ENCODE data around the gene SLC25A33.

The SLC25A33 gene

DNA sequence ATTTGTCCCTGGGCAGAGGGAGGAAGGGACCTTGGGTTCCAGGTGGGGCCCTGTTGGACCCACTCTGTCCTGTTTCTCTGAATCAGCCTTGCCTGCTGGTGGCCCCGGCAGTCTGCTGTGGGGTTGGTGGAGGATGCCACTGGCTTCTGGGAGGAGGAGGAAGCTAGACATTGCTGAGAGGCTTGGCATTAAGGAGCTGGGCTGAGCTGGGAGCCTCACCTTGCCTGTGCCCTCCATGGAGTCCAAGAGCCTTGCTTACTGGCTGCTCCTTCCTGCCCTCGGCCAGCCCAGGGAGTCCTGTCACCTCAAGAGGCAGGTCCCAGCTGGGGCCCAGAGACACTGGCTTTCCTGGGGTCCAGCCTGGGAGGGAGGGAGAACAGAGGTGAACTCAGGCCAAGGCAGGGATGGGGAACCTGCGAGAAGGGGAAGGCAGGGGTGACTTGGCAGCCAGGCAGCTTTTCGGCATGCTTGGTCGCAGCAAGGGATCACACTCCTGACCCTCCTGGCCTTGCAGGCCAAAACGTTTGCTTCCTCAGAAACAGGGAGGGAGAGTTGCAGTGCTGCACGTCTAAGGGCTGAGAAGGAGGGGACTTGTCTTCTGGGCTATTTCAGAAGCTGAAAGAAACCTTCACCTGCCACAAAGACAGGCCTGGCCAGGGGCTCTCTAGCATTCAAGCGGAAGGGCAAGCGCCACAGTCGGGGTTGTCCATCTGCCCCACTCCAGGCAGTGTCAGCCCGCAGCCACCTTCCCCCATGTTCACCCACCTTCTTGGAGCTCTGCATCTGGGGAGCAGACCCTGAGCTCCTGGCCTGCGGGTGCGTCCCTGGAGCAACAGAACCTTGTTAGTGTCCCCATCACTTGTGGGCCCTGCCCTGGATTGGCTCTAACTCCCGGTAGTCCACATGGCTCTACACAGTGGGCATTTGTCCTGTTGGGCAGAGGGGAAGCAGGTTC lies 58.4 kb downstream of the SLC25A33 start:
- H3K9me3 ChIP-seq (ENCODE audit: control insufficient read depth, low read depth, low read length) = no peaks in the 10 kb centered on the region
- no peak overlapping the region for H3K4me3 ChIP-seq (ENCODE audit: low read length)
- peaks cover 40% of the 10 kb centered on the region for H3K36me3 ChIP-seq (ENCODE audit: control insufficient read depth, low read depth, low read length)
- H3K27me3 ChIP-seq (ENCODE audit: control insufficient read depth, insufficient read depth, low read length) = no peaks in the 10 kb centered on the region
- peaks cover 13% of the 10 kb centered on the region for H3K4me1 ChIP-seq (ENCODE audit: control insufficient read depth, low read depth, low read length)
- no peak overlapping the region for H3K27ac ChIP-seq (ENCODE audit: low read length)
- no peak overlapping the region for H3K9ac ChIP-seq (ENCODE audit: low read length)

DNA sequence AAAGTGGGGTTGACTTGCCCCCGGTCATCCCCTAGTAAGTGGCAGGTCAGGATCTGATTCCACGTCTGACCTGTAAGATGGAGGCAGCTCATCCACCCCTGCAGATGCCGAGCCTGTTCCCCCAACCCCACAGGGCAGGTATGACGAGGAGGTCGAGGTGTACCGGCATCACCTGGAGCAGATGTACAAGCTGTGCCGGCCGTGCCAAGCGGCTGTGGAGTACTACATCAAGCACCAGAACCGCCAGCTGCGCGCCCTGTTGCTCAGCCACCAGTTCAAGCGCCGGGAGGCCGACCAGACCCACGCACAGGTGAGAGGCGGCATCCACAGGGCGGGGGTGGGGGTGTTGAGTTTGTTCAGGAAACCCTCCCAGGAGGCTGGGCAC lies 59.0 kb downstream of the SLC25A33 start:
- no peak overlapping the region for H3K27ac ChIP-seq (ENCODE audit: low read length)
- peaks cover 6% of the 10 kb centered on the region for H3K4me1 ChIP-seq (ENCODE audit: control insufficient read depth, low read depth, low read length)
- no peaks in the 10 kb centered on the region for H3K27me3 ChIP-seq (ENCODE audit: control insufficient read depth, insufficient read depth, low read length)
- H3K4me3 ChIP-seq (ENCODE audit: low read length) = no peak overlapping the region
- no peaks in the 10 kb centered on the region for H3K9me3 ChIP-seq (ENCODE audit: control insufficient read depth, low read depth, low read length)
- H3K36me3 ChIP-seq (ENCODE audit: control insufficient read depth, low read depth, low read length) = peaks cover 47% of the 10 kb centered on the region
- no peak overlapping the region for H3K9ac ChIP-seq (ENCODE audit: low read length)

DNA sequence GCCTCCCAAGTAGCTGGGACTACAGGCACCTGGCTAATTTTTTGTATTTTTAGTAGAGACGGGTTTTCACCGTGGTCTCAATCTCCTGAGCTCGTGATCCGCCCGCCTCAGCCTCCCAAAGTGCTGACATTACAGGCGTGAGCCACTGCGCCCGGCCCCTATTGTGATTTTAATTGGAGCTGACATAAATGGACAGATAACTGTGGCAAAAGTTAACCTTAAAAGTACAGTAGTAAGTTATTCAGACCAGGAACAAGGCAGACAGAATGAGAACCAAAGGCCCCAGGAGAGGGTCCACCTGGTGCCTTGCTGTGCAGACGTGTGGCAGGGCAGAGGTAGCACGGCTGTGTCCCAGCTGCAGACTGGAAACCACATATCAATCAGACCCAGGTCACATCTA lies 60.5 kb downstream of the SLC25A33 start:
- Histone ChIP-seq H3K27ac (ENCODE audit: low read length) (no peak overlapping the region), H3K9ac (ENCODE audit: low read length) (no peak overlapping the region), H3K4me3 (ENCODE audit: low read length) (no peak overlapping the region), H3K9me3 (ENCODE audit: control insufficient read depth, low read depth, low read length) (no peaks in the 10 kb centered on the region), H3K4me1 (ENCODE audit: control insufficient read depth, low read depth, low read length) (no peaks in the 10 kb centered on the region), H3K27me3 (ENCODE audit: control insufficient read depth, insufficient read depth, low read length) (no peaks in the 10 kb centered on the region), H3K36me3 (ENCODE audit: control insufficient read depth, low read depth, low read length) (peaks cover 56% of the 10 kb centered on the region)

DNA sequence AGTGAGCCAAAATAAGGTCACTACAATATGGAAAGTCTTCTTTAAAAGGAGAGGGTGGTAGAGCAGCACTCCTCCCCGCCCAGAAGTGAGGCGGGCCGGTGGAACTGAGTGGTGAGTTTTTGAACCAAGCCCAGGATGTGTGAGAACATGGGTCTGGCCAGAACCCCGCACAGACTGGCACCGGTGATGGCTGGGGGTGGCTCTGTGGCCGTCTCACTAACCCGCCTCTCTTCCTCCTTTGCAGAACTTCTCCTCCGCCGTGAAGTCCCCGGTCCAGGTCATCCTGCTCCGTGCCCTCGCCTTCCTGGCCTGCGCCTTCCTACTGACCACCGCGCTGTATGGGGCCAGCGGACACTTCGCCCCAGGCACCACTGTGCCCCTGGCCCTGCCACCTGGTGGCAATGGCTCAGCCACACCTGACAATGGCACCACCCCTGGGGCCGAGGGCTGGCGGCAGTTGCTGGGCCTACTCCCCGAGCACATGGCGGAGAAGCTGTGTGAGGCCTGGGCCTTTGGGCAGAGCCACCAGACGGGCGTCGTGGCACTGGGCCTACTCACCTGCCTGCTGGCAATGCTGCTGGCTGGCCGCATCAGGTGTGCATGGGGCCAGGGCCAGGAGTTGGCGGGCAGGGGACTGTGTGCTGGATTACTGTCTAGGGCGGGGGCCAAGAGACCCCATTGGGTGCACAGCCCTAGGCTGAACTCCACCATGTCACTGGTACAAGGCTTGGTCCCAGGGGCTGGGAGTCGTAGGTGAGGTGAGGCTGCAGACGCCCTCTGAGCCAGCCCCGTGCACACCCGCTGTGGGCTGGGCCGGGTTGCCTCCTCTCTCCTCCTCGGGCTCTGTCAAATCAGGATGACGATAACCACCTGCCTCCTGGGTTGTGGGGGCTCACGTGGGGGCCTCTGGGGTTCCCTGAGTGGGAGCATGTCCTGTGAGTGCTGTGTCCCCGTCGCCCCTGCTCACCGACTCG lies 61.9 kb downstream of the SLC25A33 start:
- peaks cover 56% of the 10 kb centered on the region for H3K36me3 ChIP-seq (ENCODE audit: control insufficient read depth, low read depth, low read length)

GRCh38 chr1:9601942-9602793 lies 62.9 kb downstream of the SLC25A33 start:
- H3K9me3 ChIP-seq (ENCODE audit: control insufficient read depth, low read depth, low read length) = no peaks in the 10 kb centered on the region
- no peak overlapping the region for H3K9ac ChIP-seq (ENCODE audit: low read length)
- no peak overlapping the region for H3K27ac ChIP-seq (ENCODE audit: low read length)
- peaks cover 50% of the 10 kb centered on the region for H3K36me3 ChIP-seq (ENCODE audit: control insufficient read depth, low read depth, low read length)
- H3K4me1 ChIP-seq (ENCODE audit: control insufficient read depth, low read depth, low read length) = no peaks in the 10 kb centered on the region
- H3K4me3 ChIP-seq (ENCODE audit: low read length) = no peak overlapping the region
- no peaks in the 10 kb centered on the region for H3K27me3 ChIP-seq (ENCODE audit: control insufficient read depth, insufficient read depth, low read length)

More for the DNA sequence above, 61.9 kb downstream of the SLC25A33 start:
- Histone ChIP-seq H3K27me3 (ENCODE audit: control insufficient read depth, insufficient read depth, low read length) (no peaks in the 10 kb centered on the region), H3K9ac (ENCODE audit: low read length) (no peak overlapping the region), H3K27ac (ENCODE audit: low read length) (no peak overlapping the region), H3K9me3 (ENCODE audit: control insufficient read depth, low read depth, low read length) (no peaks in the 10 kb centered on the region), H3K4me3 (ENCODE audit: low read length) (no peak overlapping the region), H3K4me1 (ENCODE audit: control insufficient read depth, low read depth, low read length) (no peaks in the 10 kb centered on the region)

DNA sequence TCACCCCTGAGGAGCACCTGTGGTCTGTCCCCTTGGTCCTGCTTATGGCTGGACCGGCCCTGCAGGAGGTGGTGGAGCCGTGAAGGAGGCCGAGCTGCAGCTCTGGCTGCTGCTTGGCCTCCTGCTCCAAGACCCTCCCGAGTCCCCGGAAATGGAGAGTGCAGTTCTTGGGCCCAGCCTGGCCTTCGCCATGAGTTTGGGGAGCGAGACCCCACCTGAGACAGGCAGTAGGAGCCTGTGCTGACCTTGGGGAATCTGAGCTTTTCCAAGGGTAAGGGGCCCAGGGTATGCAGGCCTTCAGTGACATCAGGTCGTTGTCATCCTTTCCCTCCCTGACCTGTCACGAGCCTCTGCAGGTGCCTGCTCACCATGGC lies 63.5 kb downstream of the SLC25A33 start:
- Histone ChIP-seq H3K36me3 (ENCODE audit: control insufficient read depth, low read depth, low read length) (peaks cover 51% of the 10 kb centered on the region), H3K27ac (ENCODE audit: low read length) (no peak overlapping the region), H3K9me3 (ENCODE audit: control insufficient read depth, low read depth, low read length) (no peaks in the 10 kb centered on the region), H3K4me1 (ENCODE audit: control insufficient read depth, low read depth, low read length) (no peaks in the 10 kb centered on the region), H3K9ac (ENCODE audit: low read length) (no peak overlapping the region), H3K4me3 (ENCODE audit: low read length) (no peak overlapping the region), H3K27me3 (ENCODE audit: control insufficient read depth, insufficient read depth, low read length) (no peaks in the 10 kb centered on the region)

DNA sequence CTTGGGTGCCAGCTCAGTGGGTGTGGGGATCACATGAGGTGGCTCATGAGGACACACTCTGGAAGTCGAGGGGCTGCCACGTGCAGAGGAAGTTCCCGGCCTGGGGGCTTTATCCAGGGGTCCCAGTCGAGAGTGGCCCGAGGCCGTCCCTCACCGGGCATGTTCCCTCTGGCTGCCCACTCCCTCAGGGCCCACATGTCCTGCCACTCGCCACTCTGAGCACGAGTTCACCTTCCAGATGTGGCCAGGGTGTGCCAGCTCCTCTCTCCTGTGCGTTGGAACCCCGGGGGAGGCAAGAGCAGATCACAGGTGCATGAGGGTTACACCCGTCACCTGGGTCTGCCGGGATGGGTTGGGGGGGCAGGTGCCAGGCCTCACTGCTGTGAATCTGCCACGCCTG lies 64.0 kb downstream of the SLC25A33 start:
- Histone ChIP-seq H3K9ac (ENCODE audit: low read length) (no peak overlapping the region), H3K9me3 (ENCODE audit: control insufficient read depth, low read depth, low read length) (no peaks in the 10 kb centered on the region), H3K4me1 (ENCODE audit: control insufficient read depth, low read depth, low read length) (no peaks in the 10 kb centered on the region), H3K27ac (ENCODE audit: low read length) (no peak overlapping the region), H3K36me3 (ENCODE audit: control insufficient read depth, low read depth, low read length) (peaks cover 46% of the 10 kb centered on the region), H3K27me3 (ENCODE audit: control insufficient read depth, insufficient read depth, low read length) (no peaks in the 10 kb centered on the region), H3K4me3 (ENCODE audit: low read length) (no peak overlapping the region)

- no peaks in the 10 kb centered on the region for H3K4me1 ChIP-seq (ENCODE audit: control insufficient read depth, low read depth, low read length)
- H3K36me3 ChIP-seq (ENCODE audit: control insufficient read depth, low read depth, low read length) = peaks cover 45% of the 10 kb centered on the region
- H3K9me3 ChIP-seq (ENCODE audit: control insufficient read depth, low read depth, low read length) = no peaks in the 10 kb centered on the region
- H3K27ac ChIP-seq (ENCODE audit: low read length) = no peak overlapping the region
- no peak overlapping the region for H3K9ac ChIP-seq (ENCODE audit: low read length)
- H3K27me3 ChIP-seq (ENCODE audit: control insufficient read depth, insufficient read depth, low read length) = no peaks in the 10 kb centered on the region
- no peak overlapping the region for H3K4me3 ChIP-seq (ENCODE audit: low read length)
These were observed 64.8 kb downstream of the SLC25A33 start for GRCh38 chr1:9603766-9604753.

- Histone ChIP-seq H3K27ac (ENCODE audit: low read length) (no peak overlapping the region), H3K4me3 (ENCODE audit: low read length) (no peak overlapping the region), H3K9me3 (ENCODE audit: control insufficient read depth, low read depth, low read length) (no peaks in the 10 kb centered on the region), H3K36me3 (ENCODE audit: control insufficient read depth, low read depth, low read length) (peaks cover 43% of the 10 kb centered on the region), H3K9ac (ENCODE audit: low read length) (no peak overlapping the region), H3K4me1 (ENCODE audit: control insufficient read depth, low read depth, low read length) (no peaks in the 10 kb centered on the region), H3K27me3 (ENCODE audit: control insufficient read depth, insufficient read depth, low read length) (no peaks in the 10 kb centered on the region)
These were observed 65.6 kb downstream of the SLC25A33 start for GRCh38 chr1:9604836-9605235.

GRCh38 chr1:9605946-9606455 lies 66.7 kb downstream of the SLC25A33 start:
- no peak overlapping the region for H3K27ac ChIP-seq (ENCODE audit: low read length)
- peaks cover 35% of the 10 kb centered on the region for H3K36me3 ChIP-seq (ENCODE audit: control insufficient read depth, low read depth, low read length)
- no peaks in the 10 kb centered on the region for H3K9me3 ChIP-seq (ENCODE audit: control insufficient read depth, low read depth, low read length)
- no peak overlapping the region for H3K9ac ChIP-seq (ENCODE audit: low read length)
- no peaks in the 10 kb centered on the region for H3K27me3 ChIP-seq (ENCODE audit: control insufficient read depth, insufficient read depth, low read length)
- no peaks in the 10 kb centered on the region for H3K4me1 ChIP-seq (ENCODE audit: control insufficient read depth, low read depth, low read length)
- H3K4me3 ChIP-seq (ENCODE audit: low read length) = no peak overlapping the region

All from iPS-18a (cell line).